HCT116 (cell line): ENCODE results near the gene EVA1A. TPM values are rescaled to one million over a fixed set of nuclear protein-coding genes. Genes with fewer than 3 reads are reported as not detected.

Source experiments
- ATAC-seq: fragments of 200-7000 bp; cut with Tn5 transposase; 2 replicates; pipeline ENCODE4 v1.9.1; 2020; ENCODE audit warnings: mild to moderate bottlenecking, moderate library complexity
- BruUV-seq: library from RNA; stranded (reverse); fragments of 400-500 nt; replicated peaks from 2 replicates; lab custom pipeline; 2021; lab: Mats Ljungman, UMichigan
- CTCF ChIA-PET: fragments of 300-600 bp; sonication (Branson Sonifier 250); formaldehyde crosslinking; loops from one replicate; lab custom pipeline; 2021; ENCODE audit warnings: antibody characterized with exemption; lab: Charles Lee
- POLR2A ChIA-PET: fragments of 300-600, 350-600 bp; sonication (Branson Sonifier 250); formaldehyde crosslinking; loops from one replicate; lab custom pipeline; 2021; ENCODE audit warnings: antibody characterized with exemption; lab: Charles Lee
- RAD21 ChIA-PET, 2 experiments: fragments of 300-600 bp; sonication (Branson Sonifier 250); formaldehyde crosslinking; loops; one replicate each; lab custom pipeline; 2023; ENCODE audit warnings: low total read pairs in 2 of 2; ENCODE audit not compliant: uncharacterized antibody in 2 of 2, unreplicated experiment in 2 of 2, low non-redundant PET in 1 of 2; lab: Charles Lee
- DNase-seq: peaks from one replicate; pipeline ENCODE4 v3.0.0-alpha.2; 2010; ENCODE audit warnings: low read depth, low spot score
- H2AFZ ChIP-seq: fragments of 200-600 bp; shearing (Covaris generic), sonication (generic); 2 replicates; pipeline ENCODE4 v1.6.1; 2017; ENCODE audit warnings: low read depth, mixed run types, mixed read lengths, antibody characterized with exemption, low read length; ENCODE audit not compliant: poor library complexity, severe bottlenecking
- H3K27ac ChIP-seq: 2 replicates; pipeline ENCODE4 v1.5.1; 2012; ENCODE audit warnings: low read depth, low read length
- H3K27me3 ChIP-seq: fragments of 200-600 bp; sonication (generic); 2 replicates; pipeline ENCODE4 v1.6.1; 2016; ENCODE audit warnings: mixed run types, low read length, mixed read lengths; ENCODE audit not compliant: insufficient read depth
- H3K36me3 ChIP-seq, 2 experiments: fragments of 200-500 bp in 1 of 2; fragments of 200-600 bp in 1 of 2; sonication (Bioruptor generic) in 1 of 2; sonication (generic) in 1 of 2; 2 replicates each; pipeline versions ENCODE4 v1.5.1 to v1.6.1; 2014 to 2016; ENCODE audit warnings: low read length in 2 of 2, inconsistent platforms in 1 of 2, mixed read lengths in 1 of 2, mixed run types in 1 of 2; ENCODE audit not compliant: insufficient read depth in 2 of 2, control insufficient read depth in 1 of 2
- H3K4me1 ChIP-seq, 2 experiments: fragments of 200-600 bp in 1 of 2; sonication (generic) in 1 of 2; 2 replicates each; pipeline versions ENCODE4 v1.5.1 to v1.6.1; 2012 to 2017; ENCODE audit warnings: low read length in 2 of 2, inconsistent platforms in 1 of 2, mild to moderate bottlenecking in 1 of 2, mixed read lengths in 1 of 2, mixed run types in 1 of 2, moderate library complexity in 1 of 2; ENCODE audit not compliant: insufficient read depth in 2 of 2, control insufficient read depth in 1 of 2
- H3K4me2 ChIP-seq: fragments of 200-600 bp; sonication (generic); 2 replicates; pipeline ENCODE4 v1.6.1; 2017; ENCODE audit warnings: mixed run types, low read length, mixed read lengths
- H3K4me3 ChIP-seq, 2 experiments: fragments of 200-600 bp in 1 of 2; sonication (generic) in 1 of 2; replicated peaks in 1 of 2; 2 replicates each; pipeline ENCODE4 v1.5.1; 2011 to 2016; ENCODE audit warnings: low read length in 2 of 2, control low read depth in 1 of 2, low read depth in 1 of 2, mild to moderate bottlenecking in 1 of 2, mixed read lengths in 1 of 2, mixed run types in 1 of 2
- H3K79me2 ChIP-seq: fragments of 200-600 bp; sonication (generic); 2 replicates; pipeline ENCODE4 v1.6.1; 2017; ENCODE audit warnings: mild to moderate bottlenecking, mixed run types, low read length, moderate library complexity, mixed read lengths; ENCODE audit not compliant: insufficient read depth
- H3K9ac ChIP-seq: fragments of 200-600 bp; sonication (generic); 2 replicates; pipeline ENCODE4 v1.6.1; 2016; ENCODE audit warnings: low read length, mixed read lengths
- H3K9me2 ChIP-seq: fragments of 200-600 bp; sonication (generic), shearing (Covaris generic); 2 replicates; pipeline ENCODE4 v1.6.1; 2017; ENCODE audit warnings: mixed run types, mild to moderate bottlenecking, moderate library complexity; ENCODE audit not compliant: insufficient read depth
- H3K9me3 ChIP-seq, 2 experiments: fragments of 200-500 bp in 1 of 2; fragments of 200-600 bp in 1 of 2; sonication (Bioruptor generic) in 1 of 2; sonication (generic) in 1 of 2; 2 replicates each; pipeline ENCODE4 v1.6.1; 2014 to 2017; ENCODE audit warnings: low read length in 2 of 2, mixed read lengths in 2 of 2, inconsistent platforms in 1 of 2, low read depth in 1 of 2, mild to moderate bottlenecking in 1 of 2, mixed run types in 1 of 2, moderate library complexity in 1 of 2; ENCODE audit not compliant: control insufficient read depth in 1 of 2, insufficient read depth in 1 of 2
- H4K20me1 ChIP-seq: fragments of 200-600 bp; sonication (generic), shearing (Covaris generic); 2 replicates; pipeline ENCODE4 v1.6.1; 2017; ENCODE audit warnings: mixed run types, mild to moderate bottlenecking, moderate library complexity; ENCODE audit not compliant: insufficient read depth
- FOSL1 ChIP-seq: IDR thresholded peaks from 2 replicates; pipeline ENCODE4 v1.6.1; 2012; ENCODE audit warnings: low read depth
- REST ChIP-seq: IDR thresholded peaks from 2 replicates; pipeline ENCODE4 v1.6.1; 2012; ENCODE audit warnings: low read depth
- ZBTB33 ChIP-seq: IDR thresholded peaks from 2 replicates; pipeline ENCODE4 v1.6.1; 2011; ENCODE audit warnings: mild to moderate bottlenecking, low read length, moderate library complexity; ENCODE audit not compliant: insufficient replicate concordance; ENCODE audit errors: extremely low read depth
- intact Hi-C: fragments of 100-400 bp; cut with micrococcal nuclease; formaldehyde crosslinking; loops from 2 replicates; pipeline ENCODE4 v1.10.0; 2022
- total RNA-seq: library from RNA; stranded (reverse); gene quantifications from one replicate; pipeline ENCODE4 v1.2.1, GENCODE V29; 2021; ENCODE audit not compliant: unreplicated experiment

Gene EVA1A
- total RNA-seq, 1 experiment from 2014 or later = 2.8 TPM

- H2AFZ ChIP-seq = no peak overlapping the region
- ATAC-seq (no peak), DNase-seq (no peak)
- H3K4me3 ChIP-seq = no peak overlapping the region
- peaks cover under 1 to 7% of the 10 kb centered on the region in 2 experiments; a peak in 2 of 4 replicates for H3K4me1 ChIP-seq
- no peaks in the 10 kb centered on the region for H3K79me2 ChIP-seq
- H3K9me2 ChIP-seq = no peaks in the 10 kb centered on the region
- H3K27me3 ChIP-seq = 0 out of 2 replicates have a peak, but pooled peaks cover 3% of the 10 kb centered on the region
- no peaks in the 10 kb centered on the region for H3K36me3 ChIP-seq
- no peak overlapping the region for H3K9ac ChIP-seq
- no peaks in the 10 kb centered on the region for H4K20me1 ChIP-seq
- intact Hi-C loops = loop anchor here (10.0 kb wide), 1 partner anchor 536 kb away; no protein-coding TSS in a partner anchor
- ChIA-PET CTCF (no interaction called here), RAD21 (no interaction called here), POLR2A (no interaction called here)
- TF ChIP-seq REST (no peak), ZBTB33 (no peak), FOSL1 (no peak)
- BruUV-seq = no TSS peak
- no peaks in the 10 kb centered on the region for H3K9me3 ChIP-seq
- no peak overlapping the region for H3K27ac ChIP-seq
- H3K4me2 ChIP-seq = no peak overlapping the region
Measured at GRCh38 chr2:75600461-75601011, 39.8 kb upstream of the EVA1A start.
